Activated T-cell treated with anti-CD3 and anti-CD28 coated beads for 4 hours (primary cell): ENCODE measurements around the gene CLC.
"Not testable (repeated sequence)": the region's sequence is repeated elsewhere in the genome, so short reads cannot be mapped to it uniquely, and the experiment has no call there.

Experiments
- DNase-seq: peaks from one replicate; pipeline ENCODE4 v3.0.0-alpha.2; 2020

CLC gene

DNA sequence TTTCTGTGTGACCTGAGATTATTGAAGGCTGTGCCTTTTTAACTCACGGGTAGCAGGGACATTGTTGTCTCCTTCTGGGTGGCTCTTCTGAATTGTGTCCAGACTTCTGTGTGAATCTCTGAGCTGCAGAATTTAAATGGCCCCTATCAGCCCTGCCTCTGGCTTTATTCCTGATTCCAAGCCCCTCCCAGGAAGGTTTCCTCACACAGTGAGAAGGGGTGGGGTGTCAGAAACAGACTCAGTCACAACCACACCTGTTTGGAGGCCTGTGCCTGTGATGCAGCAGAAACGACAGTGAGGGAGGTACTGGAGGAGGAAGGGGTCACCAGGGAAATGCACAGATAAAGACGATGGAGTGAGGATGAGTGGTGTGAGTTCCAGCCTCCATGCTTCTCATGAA lies at the start of gene CLC:
Gene CLC (minus strand): TSS at position 139 of the 400 bp plus-strand sequence. CDS start 77 bp downstream, at position 62.
- no peak for DNase-seq

DNA sequence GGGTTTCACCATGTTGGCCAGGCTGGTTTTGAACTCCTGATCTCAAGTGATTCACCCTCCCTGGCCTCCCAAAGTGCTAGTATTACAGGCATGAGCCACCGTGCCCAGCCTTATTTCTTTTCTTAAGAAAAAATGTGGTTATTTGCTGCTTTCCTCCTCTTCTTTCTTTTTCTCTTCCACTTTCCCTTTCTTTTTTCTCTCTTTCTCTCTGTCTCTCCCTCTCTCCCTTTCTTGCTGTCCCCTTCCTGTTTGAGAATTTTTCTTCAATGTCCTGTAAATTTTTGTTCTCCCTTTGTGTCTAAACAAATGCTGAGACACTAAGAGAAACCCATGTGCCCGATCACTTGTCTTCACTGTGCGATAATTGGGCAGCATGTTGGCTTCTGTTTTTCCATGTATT lies 43.1 kb upstream of the CLC start:
- DNase-seq = no peak

DNA sequence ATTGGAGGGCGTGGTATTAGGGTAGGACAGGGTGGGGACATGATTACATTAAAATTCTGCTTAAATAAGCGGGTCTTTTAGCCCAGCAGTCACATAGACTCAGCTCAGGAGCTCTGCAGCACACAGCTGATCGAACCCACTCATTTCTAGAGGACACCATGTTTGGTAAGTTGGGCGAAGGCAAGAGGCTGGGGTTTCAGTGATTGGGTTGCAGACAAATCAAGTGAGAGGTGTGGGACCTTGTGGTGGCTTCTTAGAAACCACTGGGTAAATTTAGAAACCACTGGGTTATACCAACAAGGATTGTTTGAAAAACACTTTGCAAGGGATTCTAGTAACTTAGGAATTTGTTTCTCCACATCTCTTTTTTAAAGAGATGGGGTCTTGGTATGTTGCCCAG lies 40.9 kb upstream of the CLC start, which contains the start of gene LEUTX:
Gene LEUTX (plus strand): TSS at position 92 of the 400 bp plus-strand sequence. CDS start 67 bp downstream, at position 159.
- DNase-seq = no peak

DNA sequence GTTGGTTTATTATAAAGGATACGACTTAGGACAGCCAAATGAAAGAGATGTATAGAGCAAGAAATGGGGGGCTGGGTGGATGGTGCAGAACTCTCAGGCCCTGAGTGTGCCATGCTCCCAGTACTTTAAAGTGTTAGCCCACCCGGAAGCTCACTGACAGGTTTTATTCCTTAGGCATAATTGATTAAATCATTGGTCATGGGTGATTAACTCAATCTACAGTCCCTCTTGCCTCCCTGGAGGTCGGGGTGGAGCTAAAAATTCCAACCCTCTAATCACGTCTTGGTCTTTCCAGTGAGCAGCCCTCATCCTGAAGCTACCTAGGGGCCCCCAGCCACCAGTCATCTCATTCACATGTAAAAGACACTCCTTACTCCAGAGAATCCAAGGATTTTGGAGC lies 31.0 kb upstream of the CLC start:
- no peak for DNase-seq

DNA sequence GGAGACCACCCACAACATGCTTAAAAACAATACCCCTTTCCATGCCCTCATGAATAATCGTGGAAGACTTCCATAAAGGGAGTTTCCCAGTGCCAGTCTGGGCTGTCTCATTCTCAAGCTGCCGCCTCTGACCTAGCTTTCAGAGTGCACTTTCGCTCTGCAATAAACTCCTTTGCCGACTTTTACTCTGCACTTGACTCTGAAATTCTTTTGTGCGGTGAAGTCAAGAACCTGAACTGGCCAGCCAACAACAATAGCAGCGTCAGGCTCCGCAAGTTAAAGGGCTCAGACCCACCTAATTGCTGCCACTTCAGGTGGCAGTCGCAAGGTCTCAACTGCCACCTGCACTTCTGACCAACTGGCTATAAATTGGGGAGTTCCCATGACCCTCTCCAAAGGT lies 30.5 kb upstream of the CLC start:
- DNase-seq = no peak

DNA sequence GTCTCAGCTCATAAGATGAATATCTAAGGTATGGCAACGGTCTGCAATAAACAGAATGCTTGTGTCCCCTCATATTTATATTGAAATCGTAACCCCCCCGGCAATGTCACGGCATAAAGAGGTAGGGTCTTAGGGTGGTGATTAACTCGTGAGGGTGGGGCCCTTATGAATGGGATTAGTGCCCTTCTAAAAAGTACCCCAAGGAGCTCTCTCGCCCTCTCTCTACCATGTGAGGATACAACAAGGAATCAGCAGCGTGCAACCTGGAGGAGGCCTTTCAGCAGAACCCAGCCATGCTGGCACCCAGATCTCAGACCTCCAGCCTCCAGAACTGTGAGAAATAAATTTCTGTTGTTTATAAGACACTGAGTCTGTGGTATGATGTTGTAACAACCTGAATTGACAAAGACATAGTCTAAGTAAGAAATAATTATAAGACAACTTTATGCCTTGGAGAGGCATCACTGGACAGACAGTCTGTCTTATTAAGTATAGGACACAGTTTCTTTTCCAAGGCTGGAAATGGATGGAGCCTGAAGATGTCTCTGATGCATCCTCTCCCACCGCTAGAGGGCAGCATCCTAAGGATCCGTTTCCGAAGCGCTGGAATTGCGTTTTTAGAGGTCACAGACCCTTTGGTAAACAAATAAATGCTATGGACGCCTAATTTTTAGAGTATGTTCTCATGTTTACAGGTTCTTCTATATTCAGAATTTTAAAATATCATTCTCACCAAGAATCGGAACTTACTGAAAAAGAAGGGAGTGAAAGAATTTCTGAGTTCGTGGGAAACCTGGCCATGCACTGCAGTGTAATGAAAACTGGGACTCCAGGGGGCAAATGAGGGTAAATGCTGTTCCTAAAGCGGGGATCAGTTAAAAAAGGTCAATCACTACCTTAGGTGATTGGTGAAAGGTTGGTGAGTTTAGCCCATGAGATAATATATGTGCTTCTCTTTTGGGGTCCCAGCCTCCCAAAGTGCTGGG lies 27.6 kb upstream of the CLC start:
- peak; percentile 25 for DNase-seq

DNA sequence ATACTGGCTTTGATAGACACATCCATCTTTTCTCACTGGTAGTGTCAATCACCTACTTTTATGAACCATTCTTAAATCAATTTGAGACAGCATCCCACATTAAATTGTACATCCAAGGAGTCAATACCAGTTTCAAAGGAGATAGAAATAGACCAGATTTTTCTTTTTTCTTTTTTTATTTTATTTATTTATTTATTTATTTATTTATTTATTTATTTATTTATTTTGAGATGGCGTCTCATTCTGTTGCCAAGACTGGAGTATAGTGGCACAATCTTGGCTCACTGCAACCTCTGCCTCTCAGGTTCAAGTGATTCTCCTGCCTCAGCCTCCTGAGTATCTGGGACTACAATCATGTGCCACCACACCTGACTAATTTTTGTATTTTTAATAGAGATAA lies 24.0 kb upstream of the CLC start:
- DNase-seq = not testable (repeated sequence)

DNA sequence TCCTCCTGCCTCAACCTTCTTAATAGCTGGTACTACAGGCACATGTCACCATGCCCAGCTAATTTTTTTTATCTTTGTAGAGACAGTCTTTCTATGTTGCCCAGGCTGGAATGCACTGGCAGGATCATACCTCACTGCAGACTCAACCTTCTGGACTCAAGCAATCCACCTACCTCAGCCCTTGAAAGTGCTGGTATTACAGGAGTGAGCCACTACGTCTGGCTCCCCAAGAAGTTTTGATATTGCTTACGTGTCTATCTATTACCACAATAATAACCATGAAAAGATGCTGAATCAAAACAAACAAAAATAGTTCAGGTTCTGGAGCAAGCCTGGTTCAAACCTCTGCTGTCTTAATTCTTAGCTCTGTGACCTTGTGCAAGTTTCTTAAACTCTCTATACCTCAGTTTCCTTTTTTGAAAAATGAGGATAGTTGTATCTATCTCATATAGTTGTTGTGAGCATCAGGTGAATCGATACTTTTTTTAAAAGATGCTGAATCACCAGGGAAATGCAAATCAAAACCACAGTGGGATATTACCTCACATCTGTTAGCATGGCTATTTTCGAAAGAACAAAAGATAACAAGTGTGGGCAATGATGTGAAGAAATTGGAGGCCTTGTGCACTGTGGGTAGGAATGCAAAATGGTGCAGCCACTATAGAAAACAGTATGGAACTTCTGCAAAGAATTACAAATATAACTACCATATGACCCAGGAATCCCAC lies 21.8 kb upstream of the CLC start:
- DNase-seq = no peak

DNA sequence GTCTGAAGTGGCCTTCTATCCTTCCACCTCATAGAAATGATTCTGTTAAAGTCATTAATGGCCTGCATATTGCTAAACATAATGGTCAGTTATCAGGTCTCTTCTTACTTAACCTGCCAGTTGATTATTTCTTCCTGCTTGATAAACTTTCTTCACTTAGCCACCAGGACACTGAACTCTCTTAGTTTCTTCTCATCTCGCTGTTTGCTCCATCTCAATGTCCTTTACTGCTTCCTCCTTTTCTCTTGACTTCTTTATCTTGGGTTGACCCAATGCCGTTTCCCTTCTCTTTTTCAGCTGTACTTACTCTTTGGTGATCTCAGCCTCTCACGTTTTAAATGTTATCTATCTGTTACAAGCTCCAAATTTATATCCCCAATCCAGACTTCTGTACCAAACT lies 17.1 kb upstream of the CLC start:
- DNase-seq = no peak

DNA sequence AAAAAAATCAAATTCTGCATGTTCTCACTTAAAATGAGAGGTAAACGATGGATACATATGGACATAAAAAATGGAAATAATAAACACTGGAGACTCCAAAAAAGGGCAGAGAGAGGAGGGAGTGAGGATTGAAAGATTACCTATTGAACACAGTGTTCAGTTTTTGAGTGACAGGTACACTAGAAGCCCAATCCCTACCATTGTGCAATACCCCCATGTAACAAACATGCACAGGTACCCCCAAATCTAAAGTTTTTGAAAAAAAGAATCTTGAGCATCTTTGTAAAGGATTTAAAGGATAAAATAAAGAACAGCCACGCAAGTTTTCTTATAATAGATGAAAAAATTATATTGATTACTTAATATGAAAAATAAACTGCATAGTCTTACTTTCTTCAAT lies 16.7 kb upstream of the CLC start:
- no peak for DNase-seq

DNA sequence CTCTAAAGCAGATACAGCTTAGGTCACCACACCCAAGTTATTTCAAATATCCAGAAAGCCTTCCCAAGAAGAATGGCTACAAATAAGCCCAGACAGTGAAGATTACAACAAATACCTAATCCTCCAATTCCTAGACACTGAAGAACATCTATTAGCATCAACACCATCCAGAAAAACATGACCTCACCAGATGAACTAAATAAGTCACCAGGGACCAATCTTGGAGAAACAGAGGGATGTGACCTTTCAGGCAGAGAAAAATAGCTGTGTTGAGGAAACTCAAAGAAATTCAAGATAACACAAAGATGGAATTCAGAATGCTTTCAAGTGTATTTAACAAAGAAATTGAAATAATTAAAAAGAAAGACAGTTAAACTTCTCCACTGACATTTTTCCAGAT lies 15.0 kb upstream of the CLC start:
- DNase-seq = no peak

DNA sequence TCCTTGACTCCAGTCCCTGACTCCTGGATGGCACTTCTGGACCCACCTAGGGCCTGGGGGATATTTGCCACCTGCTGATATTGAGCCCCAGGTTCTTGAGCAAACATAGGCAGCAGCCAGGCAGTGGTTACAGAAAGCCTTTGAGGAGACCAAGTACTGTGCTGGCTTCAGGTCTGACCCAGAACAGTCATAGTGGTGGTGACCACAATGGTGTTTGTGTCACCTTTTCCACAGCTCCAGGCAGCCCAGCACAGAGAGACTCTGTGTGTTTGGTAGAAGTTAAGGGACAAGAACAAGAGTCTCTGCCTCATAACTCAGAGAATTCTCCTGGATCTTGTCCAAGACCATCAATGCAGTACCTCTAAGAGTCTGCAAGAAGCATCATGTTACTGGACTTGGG lies 14.6 kb upstream of the CLC start:
- DNase-seq = no peak

DNA sequence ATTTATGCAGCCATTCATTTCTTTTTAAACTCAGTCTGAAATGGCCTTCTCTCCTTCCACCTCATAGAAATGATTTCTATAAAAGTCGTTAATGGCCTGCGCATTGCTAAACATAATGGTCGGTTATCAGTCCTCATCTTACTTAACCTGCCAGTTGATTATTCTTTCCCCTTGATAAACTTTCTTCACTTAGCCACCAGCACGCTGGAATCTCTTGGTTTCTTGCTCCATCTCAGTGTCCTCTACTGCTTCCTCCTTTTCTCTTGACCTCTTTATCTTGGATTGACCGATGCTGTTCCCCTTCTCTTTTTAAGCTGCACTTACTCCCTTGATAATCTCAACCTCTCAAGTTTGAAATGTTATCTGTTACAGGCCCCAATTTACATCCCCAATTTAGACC lies 12.2 kb upstream of the CLC start:
- no peak for DNase-seq

DNA sequence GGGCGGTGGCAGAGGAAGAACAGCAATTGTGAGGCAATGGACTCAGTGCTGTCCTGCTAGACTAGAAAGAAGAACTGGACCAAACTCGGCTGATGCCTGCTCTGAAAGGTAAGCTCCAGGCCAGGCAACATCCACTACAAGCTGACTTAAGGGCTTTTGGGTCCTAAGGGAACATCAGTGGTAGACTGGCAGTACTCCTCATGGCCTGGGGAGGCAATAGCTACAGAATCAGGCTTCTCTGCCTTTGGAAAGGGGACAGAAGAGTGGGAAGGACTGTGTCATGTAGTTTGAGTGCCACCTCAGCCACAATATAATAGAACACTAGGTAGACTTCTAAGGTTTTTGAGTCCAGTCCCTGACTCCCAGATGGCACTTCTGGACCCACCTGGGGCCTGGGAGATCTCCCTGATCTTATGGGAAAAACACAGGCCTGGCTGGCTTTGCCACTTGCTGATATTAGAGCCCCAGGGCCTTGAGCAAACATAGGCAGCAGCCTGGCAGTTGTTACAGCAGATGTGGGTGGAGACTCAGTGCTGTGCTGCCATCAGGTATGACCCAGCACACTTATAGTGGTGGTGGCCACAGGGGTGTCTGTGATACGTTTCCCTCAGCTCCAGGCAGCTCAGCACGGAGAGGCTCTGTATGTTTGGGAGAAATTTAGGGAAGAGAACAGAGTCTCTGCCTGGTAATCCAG lies 9.2 kb upstream of the CLC start:
- DNase-seq = no peak

DNA sequence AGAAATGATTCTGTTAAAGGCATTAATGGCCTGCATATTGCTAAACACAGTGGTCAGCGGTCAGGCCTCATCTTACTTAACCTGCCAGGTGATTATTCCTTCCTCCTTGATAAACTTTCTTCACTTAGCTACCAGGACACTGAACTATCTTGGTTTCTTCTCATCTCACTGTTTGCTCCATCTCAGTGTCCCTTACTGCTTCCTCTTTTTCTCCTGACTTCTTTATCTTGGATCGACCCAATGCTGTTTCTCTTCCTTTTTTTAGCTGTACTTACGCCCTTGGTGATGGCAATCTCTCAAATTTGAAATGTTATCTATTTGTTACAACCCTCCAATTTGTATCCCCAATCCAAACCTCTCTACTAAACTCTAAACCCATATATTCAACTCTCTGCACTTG lies 7.8 kb upstream of the CLC start:
- no peak for DNase-seq

DNA sequence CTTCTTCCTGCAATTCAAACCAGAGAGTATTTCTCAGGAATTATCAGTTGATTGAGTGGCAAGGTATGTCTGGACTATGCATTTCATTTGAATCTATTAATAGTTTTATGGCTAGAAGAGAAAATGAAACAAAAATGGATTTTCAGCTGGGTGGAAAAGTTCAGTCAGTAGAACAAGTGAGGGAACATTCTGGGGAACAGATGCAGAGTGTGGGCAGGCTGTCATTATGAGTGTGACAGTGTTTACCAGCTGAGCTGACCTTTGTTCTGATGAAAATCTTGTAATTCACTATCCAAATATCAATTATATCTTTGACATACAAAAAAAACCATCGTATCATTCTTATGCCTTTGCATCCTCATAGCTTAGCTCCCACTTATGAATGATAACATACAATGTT lies 2.6 kb upstream of the CLC start:
- DNase-seq = peak; percentile 8

DNA sequence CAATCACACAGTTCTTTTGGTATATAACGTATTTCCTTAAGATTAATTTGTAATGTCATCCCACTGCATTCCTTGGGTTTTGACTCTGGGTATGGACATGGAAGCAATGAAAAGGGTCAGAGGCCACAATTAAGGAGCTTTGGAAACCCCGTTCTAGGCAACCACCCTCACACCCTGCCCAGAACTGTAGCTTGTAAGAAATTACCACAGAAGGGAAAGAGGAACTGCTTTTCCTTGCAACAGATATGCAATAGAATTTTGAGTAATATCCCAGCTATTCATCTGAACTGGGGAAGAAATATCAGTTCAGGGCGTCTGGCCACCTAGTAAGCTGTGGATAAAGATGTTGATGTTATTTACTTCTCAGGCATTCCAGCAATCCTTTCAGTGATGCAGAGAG lies 985 bp upstream of the CLC start:
- DNase-seq = no peak

DNA sequence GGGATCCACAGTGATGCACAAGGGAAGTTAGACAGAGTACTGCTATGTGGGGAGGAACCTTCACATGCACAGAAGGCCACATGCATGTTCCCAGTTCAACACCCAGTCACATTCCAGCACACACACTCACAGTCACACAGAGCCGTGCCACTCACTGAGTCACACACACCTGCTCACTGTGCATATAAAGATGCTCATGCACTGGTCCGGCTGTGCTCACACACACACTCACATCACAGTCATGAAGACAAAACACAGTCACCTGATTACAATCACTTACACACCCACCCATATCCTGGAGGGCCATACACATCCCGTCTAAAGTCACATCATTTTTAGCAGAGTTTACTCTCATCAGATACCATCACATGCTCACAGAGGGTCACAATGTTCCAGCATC lies 478 bp downstream of the CLC start:
- no peak for DNase-seq

DNA sequence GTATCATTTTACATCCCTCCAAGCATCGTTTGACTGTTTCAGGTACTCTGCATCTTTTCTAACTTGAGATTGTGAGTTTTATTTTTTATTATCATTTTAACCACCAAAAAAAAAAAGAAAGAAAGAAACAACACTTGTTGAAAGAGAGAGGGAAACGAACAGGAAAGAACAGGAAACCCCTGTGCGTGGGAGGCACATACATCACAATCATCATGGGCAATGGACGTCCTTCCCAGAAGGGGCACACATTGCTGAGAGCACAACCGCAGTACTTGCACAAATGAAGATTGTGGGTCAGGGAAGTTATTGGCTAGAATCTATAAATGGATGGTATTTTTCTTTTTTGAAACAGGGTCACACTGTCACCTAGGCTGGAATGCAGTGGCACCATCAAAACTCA lies 1.7 kb downstream of the CLC start:
- no peak for DNase-seq

DNA sequence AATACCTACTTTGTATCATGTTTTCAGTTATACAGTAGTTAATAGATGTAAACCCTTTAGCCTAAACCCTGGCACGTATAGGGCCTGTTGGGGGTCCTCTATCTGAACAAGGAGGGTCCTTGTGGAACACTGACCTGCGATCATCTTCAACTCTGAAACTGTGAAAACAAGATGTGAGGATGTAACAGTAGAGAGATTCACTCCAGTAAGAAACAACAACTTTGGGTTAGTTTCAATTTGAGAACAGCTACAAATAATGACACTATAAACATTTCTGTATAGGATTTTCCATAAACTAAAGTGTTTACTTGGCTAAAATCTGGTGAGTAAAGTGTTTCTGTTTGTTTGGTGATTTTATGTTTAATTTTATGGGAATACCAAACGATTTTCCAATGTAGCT lies 2.1 kb downstream of the CLC start:
- DNase-seq = no peak

DNA sequence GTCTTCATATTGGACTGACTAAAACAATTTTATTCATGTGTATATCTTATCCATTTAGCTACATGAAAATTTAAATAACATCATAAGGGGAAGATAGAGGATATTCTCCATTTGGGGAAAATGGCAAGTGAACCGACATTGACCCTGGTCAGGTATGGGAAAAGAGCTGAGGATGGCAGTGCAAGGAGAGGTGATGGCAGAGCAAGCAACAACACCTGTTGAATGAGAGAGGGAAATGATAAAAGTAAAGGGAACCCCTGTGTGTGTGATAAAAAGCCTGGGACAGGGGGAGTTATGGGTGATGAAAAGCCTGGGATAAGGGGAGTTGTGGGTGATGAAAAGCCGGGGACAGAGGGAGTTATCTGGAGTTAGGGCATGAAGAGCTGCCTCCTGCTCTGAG lies 4.0 kb downstream of the CLC start:
- no peak for DNase-seq

DNA sequence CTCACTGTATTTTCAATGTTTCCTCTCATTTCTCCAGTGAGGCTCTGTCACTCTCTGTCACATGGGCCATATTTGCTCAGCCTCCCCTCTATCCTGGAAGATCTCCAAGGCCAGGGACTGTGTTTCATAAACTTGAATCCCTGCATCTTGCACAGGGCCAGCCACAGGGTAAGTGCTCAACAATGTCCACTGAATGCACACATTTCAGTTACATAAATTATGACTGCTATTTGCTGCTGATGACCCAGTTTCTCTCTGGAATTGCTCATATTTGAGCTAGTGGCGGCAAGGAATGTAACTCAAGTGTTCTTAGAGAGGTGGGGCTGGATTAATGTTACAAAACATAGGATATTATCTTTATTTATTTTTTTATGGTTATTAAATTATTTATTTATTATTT lies 6.1 kb downstream of the CLC start:
- no peak for DNase-seq

DNA sequence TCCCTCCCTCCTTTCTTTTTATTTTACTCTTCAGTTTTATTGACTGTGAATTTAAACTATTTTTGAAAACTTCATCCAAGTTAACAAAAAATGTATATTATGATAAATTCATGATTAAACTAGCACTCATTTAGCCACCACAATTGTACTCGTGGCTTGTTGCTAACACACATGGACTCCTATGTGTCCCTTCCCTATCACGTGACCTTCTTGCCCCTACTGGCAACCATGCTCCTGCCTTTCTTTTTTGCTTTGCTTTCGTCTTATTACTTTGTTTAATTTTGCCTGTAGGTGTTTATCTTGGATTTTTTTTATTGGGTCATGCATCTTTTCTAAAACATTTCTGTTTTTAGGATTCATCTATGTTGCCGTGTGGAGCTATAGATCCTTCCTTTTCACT lies 8.2 kb downstream of the CLC start:
- no peak for DNase-seq

DNA sequence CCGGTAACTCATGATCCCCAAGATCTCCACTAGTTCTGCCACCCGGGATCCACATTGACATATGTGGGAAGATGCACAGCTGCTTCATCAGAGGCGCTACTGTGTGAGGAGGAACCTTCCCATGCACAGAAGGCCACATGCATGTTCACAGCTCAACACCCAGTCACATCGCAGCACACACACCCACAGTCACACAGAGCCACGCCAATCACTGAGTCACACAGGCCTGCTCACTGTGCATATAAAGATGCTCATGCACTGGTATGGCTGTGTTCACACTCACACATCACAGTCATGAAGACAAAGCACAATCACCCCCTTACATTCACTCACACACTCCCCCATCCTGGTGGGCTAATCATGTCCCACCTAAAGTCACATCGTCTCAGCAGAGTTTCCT lies 9.8 kb downstream of the CLC start:
- no peak for DNase-seq
